Hematopoietic multipotent progenitor cell (in vitro differentiated cells): ENCODE results near the gene ZNF808. TPM values are rescaled to one million over a fixed set of nuclear protein-coding genes. Genes with fewer than 3 reads are reported as not detected.
"Not testable (repeated sequence)": the region's sequence is repeated elsewhere in the genome, so short reads cannot be mapped to it uniquely, and the experiment has no call there.

Source experiments
- DNase-seq, 3 donors: peaks; one replicate each; pipeline ENCODE4 v3.0.0-alpha.2; 2011 to 2015; ENCODE audit warnings: low read depth in 2 of 3, low spot score in 2 of 3
- total RNA-seq: library from RNA; depleted of rRNA; stranded (reverse); fragments of >200 nt; gene quantifications from one replicate; pipeline ENCODE4 v1.2.3, GENCODE V29; 2012

Gene ZNF808
- total RNA-seq, 1 donor = 15.6 TPM

DNA sequence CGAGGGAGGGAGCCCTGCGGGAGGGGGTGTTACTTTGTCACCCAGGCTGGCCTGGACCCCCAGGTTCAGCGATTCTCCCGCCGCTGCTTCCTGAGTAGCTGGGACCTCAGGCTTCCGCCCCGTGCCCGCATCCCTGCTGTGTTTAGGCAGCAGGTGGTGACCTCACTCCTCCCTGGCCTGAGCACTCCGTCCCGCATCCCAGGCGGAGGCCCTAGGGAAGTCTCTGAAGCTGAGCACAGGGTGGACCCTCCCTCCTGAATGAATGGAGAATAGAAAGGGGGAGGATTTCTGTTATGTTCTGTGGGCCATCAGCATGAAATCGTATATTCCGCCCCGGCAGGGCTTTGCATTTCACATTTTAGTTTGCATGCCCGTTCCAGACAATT is 7.9 kb downstream of the ZNF808 start:
- DNase-seq = peak in 2 of 3 donors; percentile 26 to 27

GRCh38 chr19:52535771-52536447 is 8.4 kb downstream of the ZNF808 start:
- peak; percentile 65 to 90 (median 89) for DNase-seq

GRCh38 chr19:52536448-52536800 is 9.0 kb downstream of the ZNF808 start:
- DNase-seq = peak in 2 of 3 donors; percentile 38 to 61

DNA sequence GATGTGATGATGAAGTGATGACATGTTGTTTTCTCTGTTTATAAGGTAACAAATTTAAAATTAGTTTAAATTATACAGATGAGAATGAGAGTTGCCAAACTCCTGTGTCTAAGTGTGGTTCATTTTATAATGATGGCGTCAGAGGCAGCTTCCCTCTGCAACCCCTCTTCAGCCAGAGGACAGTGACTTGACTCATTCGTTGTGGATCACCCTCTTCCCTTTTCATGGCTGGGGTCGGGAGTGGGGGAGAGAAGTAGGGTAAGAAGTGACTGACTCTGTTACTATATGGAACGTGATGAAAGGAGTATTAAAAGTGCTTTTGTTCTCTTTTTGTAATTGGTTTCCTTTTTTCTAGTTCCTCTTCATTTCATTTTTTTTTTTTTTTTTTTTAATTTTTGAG is 11.3 kb downstream of the ZNF808 start:
- not testable (repeated sequence) for DNase-seq

DNA sequence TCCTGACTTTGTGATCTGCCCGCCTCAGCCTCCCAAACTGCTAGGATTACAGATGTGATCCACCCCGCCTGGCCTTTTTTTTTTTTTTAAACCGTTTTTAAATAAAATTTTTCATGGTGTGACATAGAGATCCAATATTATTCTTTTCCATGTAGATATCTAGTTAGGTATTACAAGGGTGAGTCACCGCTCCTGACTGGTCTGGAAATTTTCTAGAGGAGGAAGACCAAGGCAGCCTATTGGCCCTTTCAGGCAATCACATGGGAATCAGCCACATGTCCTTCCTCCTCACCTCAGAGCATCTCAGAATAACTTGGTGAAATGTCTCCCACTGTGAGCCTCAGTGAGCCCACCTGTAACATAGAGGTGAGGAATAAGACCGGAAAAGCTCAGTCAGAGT is 13.7 kb downstream of the ZNF808 start:
- DNase-seq = not testable (repeated sequence)

DNA sequence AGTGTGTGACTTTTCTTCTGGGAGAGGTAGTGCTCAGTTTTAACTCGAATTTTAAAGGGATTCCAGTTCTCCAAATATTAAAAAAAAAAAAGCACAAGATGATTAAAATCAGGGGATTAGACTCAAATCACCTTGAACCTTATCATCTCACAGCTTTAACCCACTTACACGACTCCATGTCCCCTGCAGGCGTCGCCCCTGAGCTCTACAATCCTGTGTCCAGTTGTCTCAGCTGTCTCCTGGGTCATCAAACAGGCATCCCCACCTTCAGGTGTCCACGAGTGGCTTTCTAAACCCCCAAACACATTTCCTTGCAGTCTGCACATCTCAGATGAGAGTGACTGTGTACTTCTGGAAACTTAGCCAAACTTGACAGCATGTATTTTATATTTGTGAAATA is 14.1 kb downstream of the ZNF808 start:
- DNase-seq = no peak

GRCh38 chr19:52542541-52542940 is 15.1 kb downstream of the ZNF808 start:
- DNase-seq = not testable (repeated sequence)

DNA sequence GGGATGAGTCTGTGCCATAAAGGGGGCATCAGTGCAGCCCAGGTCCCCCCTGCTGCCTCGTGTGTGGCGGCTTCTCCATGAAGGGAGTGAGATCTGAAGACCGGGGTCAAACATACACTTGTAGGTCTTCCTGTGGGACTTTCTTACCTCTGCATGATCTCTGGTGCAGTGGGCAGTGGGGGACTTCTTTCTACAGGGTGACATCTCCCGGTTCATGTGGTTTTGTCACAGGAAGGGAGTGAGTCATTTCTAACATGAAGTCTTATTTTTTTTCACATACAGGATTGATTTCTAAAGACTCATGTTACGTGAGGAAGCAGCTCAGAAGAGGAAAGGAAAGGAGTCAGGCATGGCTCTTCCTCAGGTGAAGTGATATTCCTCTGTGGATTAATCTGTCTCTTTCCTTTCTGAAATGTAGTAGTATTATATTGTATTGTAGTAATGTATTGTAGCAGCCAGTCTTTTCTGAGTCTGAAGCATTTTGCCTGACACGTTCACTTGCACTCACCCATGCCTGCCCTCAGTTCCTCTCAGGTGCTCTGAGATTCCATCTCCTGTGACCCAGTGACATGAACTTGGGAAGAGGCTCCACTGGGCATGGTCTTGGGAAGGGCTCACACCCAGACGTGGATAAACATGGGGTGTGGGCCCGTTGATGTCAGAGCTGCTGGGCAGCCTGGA is 15.7 kb downstream of the ZNF808 start:
- DNase-seq = peak in 2 of 3 donors; percentile 3 to 8

DNA sequence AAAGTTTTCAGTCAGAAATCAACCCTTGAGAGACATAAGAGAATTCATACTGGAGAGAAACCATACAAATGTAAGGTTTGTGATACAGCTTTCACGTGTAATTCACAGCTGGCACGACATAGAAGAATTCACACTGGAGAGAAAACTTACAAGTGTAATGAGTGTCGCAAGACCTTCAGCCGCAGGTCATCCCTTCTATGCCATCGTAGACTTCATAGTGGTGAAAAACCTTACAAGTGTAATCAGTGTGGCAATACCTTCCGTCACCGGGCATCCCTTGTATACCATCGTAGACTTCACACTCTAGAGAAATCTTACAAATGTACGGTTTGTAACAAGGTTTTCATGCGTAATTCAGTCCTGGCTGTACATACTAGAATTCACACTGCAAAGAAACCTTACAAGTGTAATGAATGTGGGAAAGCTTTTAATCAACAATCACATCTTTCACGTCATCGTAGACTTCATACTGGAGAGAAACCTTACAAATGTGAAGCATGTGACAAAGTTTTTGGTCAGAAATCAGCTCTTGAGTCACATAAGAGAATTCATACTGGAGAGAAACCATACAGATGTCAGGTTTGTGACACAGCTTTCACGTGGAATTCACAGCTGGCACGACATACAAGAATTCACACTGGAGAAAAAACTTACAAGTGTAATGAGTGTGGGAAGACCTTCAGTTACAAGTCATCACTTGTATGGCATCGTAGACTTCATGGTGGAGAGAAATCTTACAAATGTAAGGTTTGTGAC is 26.9 kb downstream of the ZNF808 start:
- DNase-seq = no peak

- DNase-seq = no peak
Measured at GRCh38 chr19:52557231-52557995, 29.9 kb downstream of the ZNF808 start.

- DNase-seq = not testable (repeated sequence)
Measured at GRCh38 chr19:52558732-52559445, 31.4 kb downstream of the ZNF808 start.

GRCh38 chr19:52561611-52562010 is 34.1 kb downstream of the ZNF808 start:
- DNase-seq = not testable (repeated sequence)

- DNase-seq = no peak
Measured at GRCh38 chr19:52566121-52566520, 38.7 kb downstream of the ZNF808 start.

GRCh38 chr19:52566588-52566987 is 39.1 kb downstream of the ZNF808 start:
- DNase-seq = no peak

GRCh38 chr19:52567921-52568320 is 40.5 kb downstream of the ZNF808 start:
- no peak for DNase-seq

DNA sequence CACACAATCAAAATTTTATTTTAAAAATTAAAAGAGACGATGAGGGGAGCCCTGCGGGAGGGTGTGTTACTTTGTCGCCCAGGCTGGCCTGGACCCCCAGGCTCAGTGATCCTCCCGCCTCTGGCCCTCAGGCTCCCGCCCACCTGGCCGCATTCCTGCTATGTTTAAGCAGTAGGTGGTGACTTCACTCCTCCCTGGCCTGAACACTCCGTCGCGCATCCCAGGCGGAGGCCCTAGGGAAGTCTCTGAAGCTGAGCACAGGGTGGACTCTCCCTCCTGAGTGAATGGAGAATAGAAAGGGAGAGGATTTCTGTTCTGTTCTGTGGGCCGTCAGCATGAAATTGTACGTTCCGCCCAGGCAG is 42.2 kb downstream of the ZNF808 start:
- DNase-seq = not testable (repeated sequence)

DNA sequence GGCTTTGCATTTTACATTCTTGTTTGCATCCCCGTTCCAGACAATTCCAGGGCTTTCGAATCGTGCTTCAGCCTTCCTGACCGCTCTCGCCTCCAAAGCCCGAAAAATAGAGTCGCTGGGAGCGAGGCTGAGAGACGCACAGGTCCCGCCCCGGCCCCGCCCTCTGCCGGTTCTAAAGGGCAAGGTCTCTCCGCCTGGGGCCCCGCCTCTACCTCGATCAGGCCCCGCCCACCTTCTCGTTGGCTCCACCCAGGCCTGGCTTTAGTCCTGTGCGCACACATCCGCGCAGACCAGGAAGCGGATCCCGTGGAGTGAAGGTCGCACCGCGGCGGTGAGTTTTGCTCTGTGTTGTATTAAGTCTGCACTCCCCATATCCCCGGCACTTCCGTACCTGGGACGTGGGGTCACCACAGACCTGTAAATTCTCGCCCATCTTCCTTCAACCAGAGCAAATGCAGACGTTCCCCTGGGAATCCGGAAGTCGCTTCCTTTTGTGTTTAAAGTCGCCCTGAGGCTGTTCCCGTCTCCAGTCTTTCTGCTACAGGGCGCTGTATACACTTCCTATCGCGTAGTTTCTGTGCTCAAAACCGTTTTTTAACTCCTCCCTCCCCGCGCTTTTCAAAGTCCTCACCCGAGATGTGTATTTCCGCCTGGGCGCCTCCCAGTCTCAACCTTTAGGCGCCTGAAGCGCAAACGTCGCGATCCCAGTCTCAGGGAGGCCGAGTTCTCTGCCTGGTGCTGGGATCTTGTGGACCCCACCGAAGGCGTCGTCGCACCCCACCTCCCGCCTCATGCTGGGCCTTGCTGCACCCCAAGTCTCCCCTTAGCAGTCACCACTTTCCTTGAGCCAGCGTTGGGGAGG is 42.8 kb downstream of the ZNF808 start, which contains the start of gene ZNF701:
Gene ZNF701, plus strand, starts transcription at position 288 of the 862 bp plus-strand sequence. CDS start 3,861 bp downstream, outside the sequence.
- DNase-seq = peak; percentile 87 to 97 (median 91)

- DNase-seq = no peak
Measured at GRCh38 chr19:52584736-52585440, 57.4 kb downstream of the ZNF808 start.

GRCh38 chr19:52585604-52586003 is 58.1 kb downstream of the ZNF808 start:
- DNase-seq = no peak
